Measurements from ENCODE around the gene CACNG4.

DNA sequence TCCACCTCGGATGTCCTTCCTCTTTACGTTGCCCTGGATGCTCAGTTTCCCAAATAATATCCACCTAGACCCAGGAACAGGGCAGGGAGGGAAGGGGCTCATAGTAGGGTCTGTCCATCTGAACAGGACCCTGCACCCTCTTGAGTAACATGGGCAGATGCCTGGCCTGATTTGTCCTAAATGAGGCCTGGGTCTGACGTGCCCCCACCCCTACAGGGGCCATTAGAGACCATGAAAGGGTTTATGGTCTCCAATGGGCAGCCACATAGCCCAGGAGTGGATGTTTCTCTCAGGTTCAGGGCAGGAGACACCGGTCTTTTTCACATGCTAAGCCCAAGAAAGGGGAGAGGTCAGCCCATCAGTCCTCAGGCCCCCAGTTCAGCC lies 86.6 kb downstream of the CACNG4 start:
- TF ChIP-seq EZH2phosphoT487 (IDR thresholded peaks at IDR 0.05; ENCODE audit: unreplicated experiment) (no peak), EZH2 (IDR thresholded peaks at IDR 0.05; ENCODE audit: low read depth, unreplicated experiment) (no peak), CREB1 (CRISPR knock-in tag; IDR thresholded peaks at IDR 0.05; ENCODE audit: low read depth) (no peak), JUNB (IDR thresholded peaks at IDR 0.05; ENCODE audit: unreplicated experiment) (no peak), POLR2AphosphoS5 (IDR thresholded peaks at IDR 0.05; ENCODE audit: low read depth) (no peak)
- TF ChIP-seq, protein P1, sequence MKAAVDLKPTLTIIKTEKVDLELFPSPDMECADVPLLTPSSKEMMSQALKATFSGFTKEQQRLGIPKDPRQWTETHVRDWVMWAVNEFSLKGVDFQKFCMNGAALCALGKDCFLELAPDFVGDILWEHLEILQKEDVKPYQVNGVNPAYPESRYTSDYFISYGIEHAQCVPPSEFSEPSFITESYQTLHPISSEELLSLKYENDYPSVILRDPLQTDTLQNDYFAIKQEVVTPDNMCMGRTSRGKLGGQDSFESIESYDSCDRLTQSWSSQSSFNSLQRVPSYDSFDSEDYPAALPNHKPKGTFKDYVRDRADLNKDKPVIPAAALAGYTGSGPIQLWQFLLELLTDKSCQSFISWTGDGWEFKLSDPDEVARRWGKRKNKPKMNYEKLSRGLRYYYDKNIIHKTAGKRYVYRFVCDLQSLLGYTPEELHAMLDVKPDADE (IDR thresholded peaks at IDR 0.05), result no peak
- TF ChIP-seq, protein P2, sequence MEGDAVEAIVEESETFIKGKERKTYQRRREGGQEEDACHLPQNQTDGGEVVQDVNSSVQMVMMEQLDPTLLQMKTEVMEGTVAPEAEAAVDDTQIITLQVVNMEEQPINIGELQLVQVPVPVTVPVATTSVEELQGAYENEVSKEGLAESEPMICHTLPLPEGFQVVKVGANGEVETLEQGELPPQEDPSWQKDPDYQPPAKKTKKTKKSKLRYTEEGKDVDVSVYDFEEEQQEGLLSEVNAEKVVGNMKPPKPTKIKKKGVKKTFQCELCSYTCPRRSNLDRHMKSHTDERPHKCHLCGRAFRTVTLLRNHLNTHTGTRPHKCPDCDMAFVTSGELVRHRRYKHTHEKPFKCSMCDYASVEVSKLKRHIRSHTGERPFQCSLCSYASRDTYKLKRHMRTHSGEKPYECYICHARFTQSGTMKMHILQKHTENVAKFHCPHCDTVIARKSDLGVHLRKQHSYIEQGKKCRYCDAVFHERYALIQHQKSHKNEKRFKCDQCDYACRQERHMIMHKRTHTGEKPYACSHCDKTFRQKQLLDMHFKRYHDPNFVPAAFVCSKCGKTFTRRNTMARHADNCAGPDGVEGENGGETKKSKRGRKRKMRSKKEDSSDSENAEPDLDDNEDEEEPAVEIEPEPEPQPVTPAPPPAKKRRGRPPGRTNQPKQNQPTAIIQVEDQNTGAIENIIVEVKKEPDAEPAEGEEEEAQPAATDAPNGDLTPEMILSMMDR (conservative IDR thresholded peaks at IDR 0.05; ENCODE audit: low read depth in 2 of 2), result no peak
- TF ChIP-seq, protein P3, sequence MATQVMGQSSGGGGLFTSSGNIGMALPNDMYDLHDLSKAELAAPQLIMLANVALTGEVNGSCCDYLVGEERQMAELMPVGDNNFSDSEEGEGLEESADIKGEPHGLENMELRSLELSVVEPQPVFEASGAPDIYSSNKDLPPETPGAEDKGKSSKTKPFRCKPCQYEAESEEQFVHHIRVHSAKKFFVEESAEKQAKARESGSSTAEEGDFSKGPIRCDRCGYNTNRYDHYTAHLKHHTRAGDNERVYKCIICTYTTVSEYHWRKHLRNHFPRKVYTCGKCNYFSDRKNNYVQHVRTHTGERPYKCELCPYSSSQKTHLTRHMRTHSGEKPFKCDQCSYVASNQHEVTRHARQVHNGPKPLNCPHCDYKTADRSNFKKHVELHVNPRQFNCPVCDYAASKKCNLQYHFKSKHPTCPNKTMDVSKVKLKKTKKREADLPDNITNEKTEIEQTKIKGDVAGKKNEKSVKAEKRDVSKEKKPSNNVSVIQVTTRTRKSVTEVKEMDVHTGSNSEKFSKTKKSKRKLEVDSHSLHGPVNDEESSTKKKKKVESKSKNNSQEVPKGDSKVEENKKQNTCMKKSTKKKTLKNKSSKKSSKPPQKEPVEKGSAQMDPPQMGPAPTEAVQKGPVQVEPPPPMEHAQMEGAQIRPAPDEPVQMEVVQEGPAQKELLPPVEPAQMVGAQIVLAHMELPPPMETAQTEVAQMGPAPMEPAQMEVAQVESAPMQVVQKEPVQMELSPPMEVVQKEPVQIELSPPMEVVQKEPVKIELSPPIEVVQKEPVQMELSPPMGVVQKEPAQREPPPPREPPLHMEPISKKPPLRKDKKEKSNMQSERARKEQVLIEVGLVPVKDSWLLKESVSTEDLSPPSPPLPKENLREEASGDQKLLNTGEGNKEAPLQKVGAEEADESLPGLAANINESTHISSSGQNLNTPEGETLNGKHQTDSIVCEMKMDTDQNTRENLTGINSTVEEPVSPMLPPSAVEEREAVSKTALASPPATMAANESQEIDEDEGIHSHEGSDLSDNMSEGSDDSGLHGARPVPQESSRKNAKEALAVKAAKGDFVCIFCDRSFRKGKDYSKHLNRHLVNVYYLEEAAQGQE (IDR thresholded peaks at IDR 0.05; ENCODE audit: unreplicated experiment), result no peak

Data from GM23338 (cell line).